Measurements from ENCODE around the gene MED17. TPM values are rescaled to one million over a fixed set of nuclear protein-coding genes. Genes with fewer than 3 reads are reported as not detected.

MED17 gene
- total and polyA plus RNA-seq, 2 of the 13 experiments (the other 11 are each of a cell fraction or from before 2014, with no cell fraction given): 23.1 to 37.0 TPM

GRCh38 chr11:93849751-93850593 lies 65.9 kb downstream of the MED17 start:
- Histone ChIP-seq H3K27me3 (ENCODE audit: control insufficient read depth in 1 of 2, insufficient read depth in 2 of 2, low read length in 2 of 2) (peaks cover 4 to 43% of the 10 kb centered on the region in 2 experiments), H3K4me1 (ENCODE audit: insufficient read depth, low read length) (peaks cover 19% of the 10 kb centered on the region), H3K9ac (ENCODE audit: insufficient read depth, low read depth, low read length) (no peak overlapping the region), H3K4me3 (replicated peaks in 1 of 3; ENCODE audit: insufficient read depth in 1 of 3, low read depth in 2 of 3, low read length in 3 of 3) (peak overlapping the region; percentile 37 to 62 (median 40); a peak in 5 of 6 replicates), H3K4me2 (ENCODE audit: low read depth, low read length) (peak overlapping the region; percentile 68), H2AFZ (ENCODE audit: low read length) (no peak overlapping the region), H3K36me3 (replicated peaks in 1 of 2; ENCODE audit: control insufficient read depth in 1 of 2, insufficient read depth in 2 of 2, low read length in 2 of 2) (no peaks in the 10 kb centered on the region), H4K20me1 (ENCODE audit: insufficient read depth, low read length) (no peaks in the 10 kb centered on the region), H3K27ac (ENCODE audit: extremely low read length, insufficient read depth, low read length) (no peak overlapping the region), H3K79me2 (ENCODE audit: insufficient read depth, low read length) (no peaks in the 10 kb centered on the region), H3K9me3 (ENCODE audit: low read length) (no peaks in the 10 kb centered on the region)
- ChIA-PET CTCF (ENCODE audit: low intra/inter-chr PET ratio, low total read pairs) (no interaction called here), POLR2A (interaction anchor here (0.6 kb wide), 1 partner anchor 66 kb away, joined by 3 read pairs; the partner anchor contains the start of gene MED17)
- no peak for DNase-seq (ENCODE audit: low spot score)
- 31% methylated on average over 23 of the region's 67 CpGs for WGBS (ENCODE audit: low lambda C conversion rate)
- in situ Hi-C loops (cut with HindIII; ENCODE audit: extremely low pct_ligation_motif_present, low pct_unique_long_range_greater_than_20kb): no loop called here
- BruUV-seq (replicated peaks): no TSS peak
- intact Hi-C loops (cut with micrococcal nuclease; ENCODE audit: unreplicated experiment): no loop called here
- ATAC-seq: peak; percentile 91
- no peak for FAIRE-seq
- TF ChIP-seq HDAC1 (CRISPR knock-in tag; IDR thresholded peaks at IDR 0.05): 0 out of 2 replicates have a peak, but pooled peaks have one; percentile 15
- TF ChIP-seq ZMYM4 (CRISPR knock-in tag; IDR thresholded peaks at IDR 0.05): no peak
- TF ChIP-seq ZFY (CRISPR knock-in tag; IDR thresholded peaks at IDR 0.05): peak; percentile 49
- no peak for TF ChIP-seq AGO1 (IDR thresholded peaks at IDR 0.05; ENCODE audit: low read depth, low read length, poor library complexity, severe bottlenecking)
- no peak for TF ChIP-seq PHB2 (IDR thresholded peaks at IDR 0.05; ENCODE audit: partially characterized antibody)
- 0 out of 2 replicates have a peak, but pooled peaks have one; percentile 43 for TF ChIP-seq PATZ1 (CRISPR knock-in tag; IDR thresholded peaks at IDR 0.05)
- TF ChIP-seq MAZ (IDR thresholded peaks at IDR 0.05; ENCODE audit: borderline replicate concordance, low read depth, low read length): no peak
- TF ChIP-seq MAZ (CRISPR knock-in tag; IDR thresholded peaks at IDR 0.05; ENCODE audit: low read depth): peak; percentile 61; the same call in 1 of the 2 replicates
- TF ChIP-seq HMGXB4 (CRISPR knock-in tag; IDR thresholded peaks at IDR 0.05; ENCODE audit: borderline replicate concordance in 1 of 2, low read depth in 1 of 2): 0 out of 4 replicates have a peak, but pooled peaks of 1 of the 2 experiments have one; percentile 24
- peak; percentile 38; the same call in 1 of the 2 replicates for TF ChIP-seq MAX (IDR thresholded peaks at IDR 0.05)
- 0 out of 2 replicates have a peak, but pooled peaks have one; percentile 24 for TF ChIP-seq TBX2 (CRISPR knock-in tag; IDR thresholded peaks at IDR 0.05; ENCODE audit: borderline replicate concordance)
- peak; percentile 17; the same call in 1 of the 2 replicates for TF ChIP-seq GABPB1 (CRISPR knock-in tag; IDR thresholded peaks at IDR 0.05)
- peak; percentile 58; the same call in 1 of the 2 replicates for TF ChIP-seq ZNF687 (CRISPR knock-in tag; IDR thresholded peaks at IDR 0.05)
- 0 out of 2 replicates have a peak, but pooled peaks have one; percentile 4 for TF ChIP-seq ZNF629 (CRISPR knock-in tag; conservative IDR thresholded peaks at IDR 0.05)

All from HepG2 (cell line).